Measurements from ENCODE around the gene FCRL6.

GRCh38 chr1:159825564-159825963 lies 23.4 kb downstream of the FCRL6 start:
- TF ChIP-seq CTCF (IDR thresholded peaks at IDR 0.05 in 4 of 5, conservative IDR thresholded peaks at IDR 0.05 in 1 of 5), result no peak
- no peak for TF ChIP-seq POLR2A (IDR thresholded peaks at IDR 0.05)
